Neural progenitor cell (in vitro differentiated cells): Measurements from ENCODE around the gene ZNF366.

Source experiments
- CTCF ChIP-seq: fragments of 200-600 bp; sonication (generic); IDR thresholded peaks from 2 replicates; pipeline ENCODE4 v1.5.1; 2017; ENCODE audit warnings: antibody characterized with exemption, mild to moderate bottlenecking
- EZH2 ChIP-seq: fragments of 200-600 bp; sonication (generic); IDR thresholded peaks from 2 replicates; pipeline ENCODE4 v1.6.1; 2017; ENCODE audit warnings: antibody characterized with exemption, mild to moderate bottlenecking, moderate library complexity
- EZH2phosphoT487 ChIP-seq: fragments of 200-600 bp; sonication (generic); IDR thresholded peaks from 2 replicates; pipeline ENCODE4 v1.6.1; 2017; ENCODE audit warnings: antibody characterized with exemption

- TF ChIP-seq EZH2 (no peak), CTCF (no peak), EZH2phosphoT487 (no peak)
Observed at GRCh38 chr5:72519111-72519510, 11.9 kb upstream of the ZNF366 start.
